MCF 10A (cell line): ENCODE measurements around the gene WNT8B. TPM values are rescaled to one million over a fixed set of nuclear protein-coding genes. Genes with fewer than 3 reads are reported as not detected.

ENCODE experiments used
- BruUV-seq: library from RNA; stranded (reverse); fragments of 400-500 nt; replicated peaks from 2 replicates; lab custom pipeline; 2021; lab: Mats Ljungman, UMichigan
- CTCF ChIA-PET: fragments of 300-600 bp; sonication (Branson Sonifier 250); formaldehyde crosslinking; extraction: SDS; loops from one replicate; lab custom pipeline; 2021; ENCODE audit warnings: antibody characterized with exemption, inconsistent platforms; lab: Yijun Ruan, JAX
- POLR2A ChIA-PET: fragments of 300-600, 350-650 bp; sonication (Branson Sonifier 250); formaldehyde crosslinking; extraction: SDS; loops from one replicate; lab custom pipeline; 2020; ENCODE audit warnings: antibody characterized with exemption, inconsistent platforms; lab: Yijun Ruan, JAX
- DNase-seq: peaks from one replicate; pipeline ENCODE4 v3.0.0-alpha.2; 2018; ENCODE audit not compliant: unreplicated experiment
- H3K27ac Mint-ChIP-seq: one replicate; pipeline ENCODE4 v1.8.0; 2022; ENCODE audit warnings: mild to moderate bottlenecking, low read depth, mixed read lengths; ENCODE audit not compliant: unreplicated experiment
- H3K27me3 Mint-ChIP-seq: one replicate; pipeline ENCODE4 v1.8.0; 2022; ENCODE audit warnings: mixed read lengths; ENCODE audit not compliant: insufficient read depth, unreplicated experiment
- H3K36me3 Mint-ChIP-seq: one replicate; pipeline ENCODE4 v1.8.0; 2022; ENCODE audit warnings: mild to moderate bottlenecking, moderate library complexity, mixed read lengths; ENCODE audit not compliant: insufficient read depth, unreplicated experiment
- H3K4me1 Mint-ChIP-seq: one replicate; pipeline ENCODE4 v1.8.0; 2022; ENCODE audit warnings: mixed read lengths; ENCODE audit not compliant: insufficient read depth, unreplicated experiment
- H3K4me3 Mint-ChIP-seq: one replicate; pipeline ENCODE4 v1.8.0; 2022; ENCODE audit warnings: mild to moderate bottlenecking, moderate library complexity, mixed read lengths; ENCODE audit not compliant: unreplicated experiment
- H3K9me3 Mint-ChIP-seq: one replicate; pipeline ENCODE4 v1.8.0; 2022; ENCODE audit warnings: mixed read lengths; ENCODE audit not compliant: unreplicated experiment
- intact Hi-C: fragments of 100-400 bp; cut with micrococcal nuclease; formaldehyde crosslinking; loops from 2 replicates; pipeline ENCODE4 v1.14.1; 2022
- total RNA-seq: library from RNA; stranded (reverse); gene quantifications from 2 replicates; pipeline ENCODE4 v1.2.3, GENCODE V29; 2022
- TF ChIP-seq, protein P1 (sequence below): fragments of 200-600 bp; IDR thresholded peaks from one replicate; pipeline ENCODE4 v1.8.0; 2022; ENCODE audit warnings: antibody characterized with exemption, mild to moderate bottlenecking; ENCODE audit not compliant: unreplicated experiment

Gene WNT8B
- total RNA-seq, 1 experiment from 2014 or later, result not detected

DNA sequence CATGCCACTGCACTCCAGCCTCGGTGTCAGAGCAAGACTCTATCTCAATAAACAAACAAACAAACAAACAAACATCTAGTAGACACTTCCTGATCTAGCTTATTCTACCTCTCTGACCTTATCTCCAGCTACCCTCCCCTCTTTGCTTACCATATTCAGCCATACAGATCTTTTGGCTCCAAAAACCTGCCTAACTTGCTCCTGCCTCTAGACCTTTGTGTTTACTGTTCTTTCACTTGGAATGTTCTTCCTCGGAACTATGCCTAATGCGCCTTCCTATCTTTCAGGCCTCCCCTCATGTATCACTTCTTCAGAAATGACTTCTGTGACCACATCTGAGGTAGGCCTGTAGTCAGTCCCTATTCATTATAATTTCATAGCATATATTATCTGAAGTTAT is 20.3 kb upstream of the WNT8B start:
- POLR2A ChIA-PET, result interaction anchor here (0.7 kb wide), 1 partner anchor 130 kb away, joined by 3 read pairs; no protein-coding TSS in a partner anchor
- H3K27ac Mint-ChIP-seq, result no peak overlapping the region
- H3K9me3 Mint-ChIP-seq, result no peaks in the 10 kb centered on the region
- CTCF ChIA-PET, result interaction anchor here (0.6 to 0.7 kb wide), 3 partner anchors 71 to 1756 kb away, joined by 3 read pairs; no protein-coding TSS in a partner anchor
- TF ChIP-seq, protein P1, sequence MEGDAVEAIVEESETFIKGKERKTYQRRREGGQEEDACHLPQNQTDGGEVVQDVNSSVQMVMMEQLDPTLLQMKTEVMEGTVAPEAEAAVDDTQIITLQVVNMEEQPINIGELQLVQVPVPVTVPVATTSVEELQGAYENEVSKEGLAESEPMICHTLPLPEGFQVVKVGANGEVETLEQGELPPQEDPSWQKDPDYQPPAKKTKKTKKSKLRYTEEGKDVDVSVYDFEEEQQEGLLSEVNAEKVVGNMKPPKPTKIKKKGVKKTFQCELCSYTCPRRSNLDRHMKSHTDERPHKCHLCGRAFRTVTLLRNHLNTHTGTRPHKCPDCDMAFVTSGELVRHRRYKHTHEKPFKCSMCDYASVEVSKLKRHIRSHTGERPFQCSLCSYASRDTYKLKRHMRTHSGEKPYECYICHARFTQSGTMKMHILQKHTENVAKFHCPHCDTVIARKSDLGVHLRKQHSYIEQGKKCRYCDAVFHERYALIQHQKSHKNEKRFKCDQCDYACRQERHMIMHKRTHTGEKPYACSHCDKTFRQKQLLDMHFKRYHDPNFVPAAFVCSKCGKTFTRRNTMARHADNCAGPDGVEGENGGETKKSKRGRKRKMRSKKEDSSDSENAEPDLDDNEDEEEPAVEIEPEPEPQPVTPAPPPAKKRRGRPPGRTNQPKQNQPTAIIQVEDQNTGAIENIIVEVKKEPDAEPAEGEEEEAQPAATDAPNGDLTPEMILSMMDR, result no peak
- intact Hi-C loops, result no loop called here
- no peaks in the 10 kb centered on the region for H3K4me1 Mint-ChIP-seq
- no peak for DNase-seq
- H3K27me3 Mint-ChIP-seq, result no peaks in the 10 kb centered on the region
- no peaks in the 10 kb centered on the region for H3K36me3 Mint-ChIP-seq
- no TSS peak for BruUV-seq
- H3K4me3 Mint-ChIP-seq, result no peak overlapping the region

DNA sequence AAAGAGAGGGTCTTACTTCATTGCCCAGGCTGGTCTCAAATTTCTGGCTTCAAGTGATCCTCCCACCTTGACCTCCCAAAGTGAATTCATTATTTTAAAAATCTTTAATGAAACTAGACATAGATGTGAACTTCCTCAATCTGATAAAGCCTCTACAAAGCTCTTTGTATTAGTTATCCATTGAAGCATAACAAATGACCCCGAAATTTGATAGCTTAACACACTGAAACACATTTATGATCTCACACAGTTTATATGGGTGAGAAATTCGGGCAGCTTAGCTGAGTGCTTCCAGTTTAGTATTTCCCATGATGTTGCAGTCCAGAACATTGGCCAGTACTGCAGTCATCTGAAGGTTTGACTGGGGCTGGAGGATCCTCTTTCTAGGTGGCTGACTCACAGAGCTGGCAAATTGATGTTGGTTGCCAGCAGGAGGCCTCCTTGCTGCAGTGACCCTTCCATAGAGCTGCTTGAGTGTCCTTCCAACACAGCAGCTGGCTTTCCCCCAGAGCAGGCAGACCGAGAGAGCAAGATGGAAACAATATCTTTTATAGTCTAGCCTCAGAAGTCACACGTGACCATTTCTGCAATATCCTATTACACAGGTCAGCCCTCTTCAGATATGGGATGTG is 16.6 kb upstream of the WNT8B start:
- Mint-ChIP-seq H3K4me1 (no peaks in the 10 kb centered on the region), H3K9me3 (no peaks in the 10 kb centered on the region), H3K36me3 (no peaks in the 10 kb centered on the region), H3K27ac (no peak overlapping the region), H3K4me3 (no peak overlapping the region), H3K27me3 (peaks cover 3% of the 10 kb centered on the region)
- TF ChIP-seq, protein P1, result no peak
- DNase-seq, result no peak
- CTCF ChIA-PET, result interaction anchor here (1.2 to 1.9 kb wide), 5 partner anchors 8 to 433 kb away, joined by 3 to 7 read pairs (median 5); no protein-coding TSS in a partner anchor
- intact Hi-C loops, result no loop called here
- no TSS peak for BruUV-seq
- POLR2A ChIA-PET, result no interaction called here

GRCh38 chr10:100447663-100448062 is 15.1 kb upstream of the WNT8B start:
- CTCF ChIA-PET, result interaction anchor here (0.7 to 1.9 kb wide), 5 partner anchors 10 to 367 kb away, joined by 3 to 5 read pairs (median 3); no protein-coding TSS in a partner anchor
- no TSS peak for BruUV-seq
- Mint-ChIP-seq H3K4me3 (no peak overlapping the region), H3K9me3 (no peaks in the 10 kb centered on the region), H3K4me1 (no peaks in the 10 kb centered on the region), H3K27ac (no peak overlapping the region), H3K27me3 (peaks cover 17% of the 10 kb centered on the region), H3K36me3 (no peaks in the 10 kb centered on the region)
- no peak for DNase-seq
- intact Hi-C loops, result no loop called here
- POLR2A ChIA-PET, result no interaction called here
- TF ChIP-seq, protein P1, result no peak

- peaks cover 17% of the 10 kb centered on the region for H3K27me3 Mint-ChIP-seq
- TF ChIP-seq, protein P1, result no peak
- POLR2A ChIA-PET, result no interaction called here
Measured at GRCh38 chr10:100448951-100449350, 13.9 kb upstream of the WNT8B start.

More at GRCh38 chr10:100448951-100449350, 13.9 kb upstream of the WNT8B start:
- CTCF ChIA-PET, result interaction anchor here (1.1 kb wide), 1 partner anchor 16 kb away, joined by 3 read pairs; no protein-coding TSS in a partner anchor
- Mint-ChIP-seq H3K27ac (no peak overlapping the region), H3K4me1 (no peaks in the 10 kb centered on the region), H3K9me3 (no peaks in the 10 kb centered on the region), H3K36me3 (no peaks in the 10 kb centered on the region), H3K4me3 (no peak overlapping the region)
- no TSS peak for BruUV-seq
- DNase-seq, result no peak
- intact Hi-C loops, result no loop called here
